Body of pancreas (tissue), 4 donors: ENCODE measurements around the gene LRRC3C.

Experiments
- CTCF ChIP-seq, 7 experiments: fragments of 450-650 bp in 4 of 7; fragments of 200-600 bp in 3 of 7; sonication (generic) in 3 of 7; IDR thresholded peaks; one replicate each; pipeline ENCODE4 v1.5.1; 2016 to 2019; ENCODE audit warnings: antibody characterized with exemption in 7 of 7
- POLR2A ChIP-seq, 3 donors: fragments of 450-650 bp; IDR thresholded peaks; one replicate each; pipeline ENCODE4 v1.6.1; 2016; ENCODE audit warnings: antibody characterized with exemption in 3 of 3, mild to moderate bottlenecking in 2 of 3

GRCh38 chr17:39889200-39889599, 38.3 kb upstream of the LRRC3C start:
- TF ChIP-seq CTCF (IDR thresholded peaks at IDR 0.05) (no peak), POLR2A (IDR thresholded peaks at IDR 0.05) (no peak)
